ENCODE measurements around the gene RAMP2. TPM values are rescaled to one million over a fixed set of nuclear protein-coding genes. Genes with fewer than 3 reads are reported as not detected.

Gene RAMP2
- total RNA-seq, 1 experiment from 2014 or later, result 11.7 TPM

DNA sequence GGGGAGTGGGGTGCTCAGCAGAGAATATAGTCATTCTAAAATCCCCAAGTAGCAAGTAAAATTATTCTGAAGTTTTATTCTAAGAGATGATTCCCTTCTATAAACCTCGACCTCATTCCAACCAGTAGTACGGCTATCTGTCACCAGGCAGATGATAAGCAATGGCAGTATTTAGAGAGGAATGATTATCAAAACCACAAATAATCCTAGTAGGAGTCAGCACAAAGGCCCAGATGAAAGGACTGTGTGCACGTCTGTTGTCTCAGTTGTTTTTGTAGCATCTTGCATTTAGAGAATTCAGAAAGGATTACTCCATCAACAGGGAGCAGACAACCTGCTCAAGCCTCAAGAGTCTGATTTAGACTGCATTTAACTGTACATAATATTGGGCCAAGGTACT is 37.4 kb upstream of the RAMP2 start:
- H3K4me1 Mint-ChIP-seq, result no peaks in the 10 kb centered on the region
- H3K36me3 Mint-ChIP-seq (ENCODE audit: insufficient read depth in 1 of 3, low read depth in 3 of 3), result peaks cover 8 to 54% (median 50%) of the 10 kb centered on the region in 3 experiments; a peak in 6 of 7 replicates
- Histone ChIP-seq H3K23me2 (ENCODE audit: insufficient read length, low read depth, low read length, poor library complexity, severe bottlenecking) (no peaks in the 10 kb centered on the region), H3K23ac (ENCODE audit: insufficient read length, low read depth, low read length) (no peak overlapping the region), H3K18ac (ENCODE audit: insufficient read length, low read depth, low read length) (no peak overlapping the region), H4K20me1 (ENCODE audit: control insufficient read depth, insufficient read depth, insufficient read length) (no peaks in the 10 kb centered on the region), H2BK15ac (ENCODE audit: low read depth, low read length) (no peak overlapping the region), H3K4ac (ENCODE audit: low read depth, low read length) (no peak overlapping the region), H2BK120ac (ENCODE audit: low read depth, low read length, poor library complexity, severe bottlenecking) (no peak overlapping the region), H3K56ac (ENCODE audit: insufficient read length, low read depth, low read length) (no peak overlapping the region), H3K79me2 (ENCODE audit: insufficient read depth, low read length) (no peaks in the 10 kb centered on the region), H3T11ph (ENCODE audit: low read length) (no peak overlapping the region), H4K91ac (ENCODE audit: insufficient read length, low read depth, low read length) (no peak overlapping the region), H3K9ac (ENCODE audit: extremely low read depth, insufficient read length, low read length) (no peak overlapping the region), H2AFZ (ENCODE audit: low read length) (no peak overlapping the region), H3K14ac (ENCODE audit: insufficient read depth, low read length) (no peak overlapping the region), H3K4me1 (ENCODE audit: insufficient read depth, low read length) (no peaks in the 10 kb centered on the region), H2BK5ac (ENCODE audit: insufficient read length, low read length) (no peak overlapping the region), H3K9me3 (ENCODE audit: control insufficient read depth, low read depth, low read length) (no peaks in the 10 kb centered on the region), H3K4me2 (ENCODE audit: insufficient read depth, insufficient read length, low read length) (no peak overlapping the region), H2BK12ac (ENCODE audit: insufficient read length, low read depth, low read length) (no peak overlapping the region), H3K79me1 (ENCODE audit: insufficient read depth, low read depth, low read length, poor library complexity, severe bottlenecking) (no peaks in the 10 kb centered on the region), H2AK5ac (ENCODE audit: insufficient read length, low read length) (no peak overlapping the region), H4K8ac (replicated peaks; ENCODE audit: insufficient read length, low read depth, low read length) (no peak overlapping the region), H3K27ac (ENCODE audit: insufficient read length, low read depth, low read length) (no peak overlapping the region), H3K27me3 (ENCODE audit: insufficient read depth, low read length) (no peaks in the 10 kb centered on the region), H4K5ac (ENCODE audit: insufficient read length, low read depth, low read length) (no peak overlapping the region), H2BK20ac (ENCODE audit: low read depth, low read length, poor library complexity, severe bottlenecking) (no peak overlapping the region)
- H3K9me3 Mint-ChIP-seq, result no peaks in the 10 kb centered on the region
- H3K27me3 Mint-ChIP-seq (ENCODE audit: low read depth), result no peaks in the 10 kb centered on the region
- WGBS (ENCODE audit: extremely low coverage, insufficient read length, low lambda C conversion rate), result no CpG with 5 or more reads among the region's 3 CpGs
- H3K4me3 Mint-ChIP-seq, result no peak overlapping the region
- no peak for DNase-seq
- TF ChIP-seq, protein P1, sequence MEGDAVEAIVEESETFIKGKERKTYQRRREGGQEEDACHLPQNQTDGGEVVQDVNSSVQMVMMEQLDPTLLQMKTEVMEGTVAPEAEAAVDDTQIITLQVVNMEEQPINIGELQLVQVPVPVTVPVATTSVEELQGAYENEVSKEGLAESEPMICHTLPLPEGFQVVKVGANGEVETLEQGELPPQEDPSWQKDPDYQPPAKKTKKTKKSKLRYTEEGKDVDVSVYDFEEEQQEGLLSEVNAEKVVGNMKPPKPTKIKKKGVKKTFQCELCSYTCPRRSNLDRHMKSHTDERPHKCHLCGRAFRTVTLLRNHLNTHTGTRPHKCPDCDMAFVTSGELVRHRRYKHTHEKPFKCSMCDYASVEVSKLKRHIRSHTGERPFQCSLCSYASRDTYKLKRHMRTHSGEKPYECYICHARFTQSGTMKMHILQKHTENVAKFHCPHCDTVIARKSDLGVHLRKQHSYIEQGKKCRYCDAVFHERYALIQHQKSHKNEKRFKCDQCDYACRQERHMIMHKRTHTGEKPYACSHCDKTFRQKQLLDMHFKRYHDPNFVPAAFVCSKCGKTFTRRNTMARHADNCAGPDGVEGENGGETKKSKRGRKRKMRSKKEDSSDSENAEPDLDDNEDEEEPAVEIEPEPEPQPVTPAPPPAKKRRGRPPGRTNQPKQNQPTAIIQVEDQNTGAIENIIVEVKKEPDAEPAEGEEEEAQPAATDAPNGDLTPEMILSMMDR (conservative IDR thresholded peaks at IDR 0.05), result no peak
- no peak overlapping the region for H3K27ac Mint-ChIP-seq

All from H9 (cell line).